ENCODE results near the gene MAEL. TPM values are rescaled to one million over a fixed set of nuclear protein-coding genes. Genes with fewer than 3 reads are reported as not detected.

Gene MAEL
- total RNA-seq, 2 donors from 2014 or later, result 2.9 to 5.8 TPM

- intact Hi-C loops (cut with DNase I), result no loop called here
- DNase-seq (peak; percentile 63), ATAC-seq (peak; percentile 83 to 99)
Observed at GRCh38 chr1:167043752-167044488, 54.8 kb downstream of the MAEL start.

- no peak for DNase-seq
- intact Hi-C loops (cut with DNase I), result loop anchor here in 1 of 2 donors (10.0 kb wide), 1 partner anchor 77 kb away; the partner anchor contains the start of gene ILDR2
- ATAC-seq, result no peak
Observed at GRCh38 chr1:167051907-167052306, 62.8 kb downstream of the MAEL start.

- ATAC-seq (peak; percentile 36 to 37), DNase-seq (no peak)
- intact Hi-C loops (cut with DNase I), result loop anchor here in 1 of 2 donors (10.0 kb wide), 1 partner anchor 78 kb away; the partner anchor contains the start of gene ILDR2
Observed at GRCh38 chr1:167052389-167052788, 63.3 kb downstream of the MAEL start.

- no peak for DNase-seq
- no peak for ATAC-seq
- intact Hi-C loops (cut with DNase I), result loop anchor here in 1 of 2 donors (10.0 kb wide), 1 partner anchor 80 kb away; the partner anchor contains the start of gene ILDR2
Observed at GRCh38 chr1:167054531-167054930, 65.5 kb downstream of the MAEL start.

GRCh38 chr1:167054946-167055630, 66.0 kb downstream of the MAEL start:
- no peak for ATAC-seq
- intact Hi-C loops (cut with DNase I), result loop anchor here in 1 of 2 donors (5.0 to 10.0 kb wide), 2 partner anchors 80 to 153 kb away; partner anchors contain the start of gene ILDR2
- no peak for DNase-seq

GRCh38 chr1:167056529-167057231, 67.6 kb downstream of the MAEL start:
- DNase-seq, result no peak
- ATAC-seq, result no peak
- intact Hi-C loops (cut with DNase I), result loop anchor here (1.0 to 10.0 kb wide), 3 partner anchors 82 to 154 kb away; partner anchors contain the start of gene ILDR2 (in 1 of the 2)

GRCh38 chr1:167057241-167057688, 68.2 kb downstream of the MAEL start:
- peak; percentile 57 to 76 for ATAC-seq
- no peak for DNase-seq
- intact Hi-C loops (cut with DNase I), result loop anchor here (1.0 to 10.0 kb wide), 3 partner anchors 82 to 155 kb away; partner anchors contain the start of gene ILDR2 (in 1 of the 2)

GRCh38 chr1:167059045-167059808, 70.1 kb downstream of the MAEL start:
- intact Hi-C loops (cut with DNase I), result loop anchor here (1.0 to 10.0 kb wide), 3 partner anchors 84 to 175 kb away; partner anchors contain the start of gene ILDR2 (in 1 of the 2)
- DNase-seq (peak; percentile 73), ATAC-seq (peak; percentile 28 to 67)

GRCh38 chr1:167059809-167060107, 70.7 kb downstream of the MAEL start:
- intact Hi-C loops (cut with DNase I), result loop anchor here (1.0 to 10.0 kb wide), 6 partner anchors 85 to 475 kb away; partner anchors contain the start of genes ILDR2 (in 1 of the 2) and POU2F1 (in 1 of the 2)
- no peak for ATAC-seq
- no peak for DNase-seq

GRCh38 chr1:167060141-167061072, 71.3 kb downstream of the MAEL start:
- intact Hi-C loops (cut with DNase I), result loop anchor here in 1 of 2 donors (10.0 kb wide), 3 partner anchors 164 to 474 kb away; partner anchors contain the start of gene POU2F1
- DNase-seq, result no peak
- no peak for ATAC-seq

GRCh38 chr1:167061073-167061464, 72.0 kb downstream of the MAEL start:
- ATAC-seq (no peak), DNase-seq (no peak)
- intact Hi-C loops (cut with DNase I), result loop anchor here in 1 of 2 donors (10.0 kb wide), 3 partner anchors 164 to 474 kb away; partner anchors contain the start of gene POU2F1

- no peak for ATAC-seq
- no peak for DNase-seq
- intact Hi-C loops (cut with DNase I), result loop anchor here (5.0 to 10.0 kb wide), 5 partner anchors 143 to 470 kb away; partner anchors contain the start of gene POU2F1 (in 1 of the 2)
Observed at GRCh38 chr1:167064621-167065020, 75.5 kb downstream of the MAEL start.

GRCh38 chr1:167065471-167065870, 76.4 kb downstream of the MAEL start:
- intact Hi-C loops (cut with DNase I), result loop anchor here (5.0 to 10.0 kb wide), 5 partner anchors 142 to 469 kb away; partner anchors contain the start of gene POU2F1 (in 1 of the 2)
- ATAC-seq, result no peak

GRCh38 chr1:167066333-167067122, 77.4 kb downstream of the MAEL start:
- ATAC-seq (peak; percentile 91 to 92), DNase-seq (peak; percentile 77)
- intact Hi-C loops (cut with DNase I), result loop anchor here (2.0 to 10.0 kb wide), 6 partner anchors 141 to 468 kb away; partner anchors contain the start of gene POU2F1 (in 1 of the 2)

More at GRCh38 chr1:167065471-167065870, 76.4 kb downstream of the MAEL start:
- DNase-seq, result no peak

- DNase-seq (no peak), ATAC-seq (no peak)
- intact Hi-C loops (cut with DNase I), result loop anchor here (2.0 to 10.0 kb wide), 6 partner anchors 139 to 467 kb away; partner anchors contain the start of gene POU2F1 (in 1 of the 2)
Observed at GRCh38 chr1:167067904-167068303, 78.8 kb downstream of the MAEL start.

GRCh38 chr1:167068761-167069160, 79.7 kb downstream of the MAEL start:
- intact Hi-C loops (cut with DNase I), result loop anchor here (5.0 to 10.0 kb wide), 5 partner anchors 139 to 466 kb away; partner anchors contain the start of gene POU2F1 (in 1 of the 2)
- DNase-seq, result no peak
- no peak for ATAC-seq
